ENCODE measurements around the gene DIP2C.
A peak's percentile ranks its signal among the peaks of the same experiment; 100 is the strongest.

The DIP2C gene

GRCh38 chr10:689121-689451 lies 382 bp downstream of the DIP2C start:
- DNase-seq (ENCODE audit: low read depth) = no peak
- no peak for TF ChIP-seq CTCF (IDR thresholded peaks at IDR 0.05; ENCODE audit: control insufficient read depth, extremely low read depth, insufficient read depth)
- H3K4me3 ChIP-seq (ENCODE audit: low read depth, low read length) = peak overlapping the region; percentile 73

- no peak for DNase-seq (ENCODE audit: low read depth)
- no peak for TF ChIP-seq CTCF (IDR thresholded peaks at IDR 0.05; ENCODE audit: control insufficient read depth, extremely low read depth, insufficient read depth)
- peak overlapping the region; percentile 73 for H3K4me3 ChIP-seq (ENCODE audit: low read depth, low read length)
Measured at GRCh38 chr10:688312-689120, 952 bp downstream of the DIP2C start.

- TF ChIP-seq CTCF (IDR thresholded peaks at IDR 0.05; ENCODE audit: control insufficient read depth, extremely low read depth, insufficient read depth) = no peak
- H3K4me3 ChIP-seq (ENCODE audit: low read depth, low read length) = peak overlapping the region; percentile 73
- DNase-seq (ENCODE audit: low read depth) = no peak
Measured at GRCh38 chr10:687583-688311, 1.7 kb downstream of the DIP2C start.

- H3K4me3 ChIP-seq (ENCODE audit: low read depth, low read length) = no peak overlapping the region
- TF ChIP-seq CTCF (IDR thresholded peaks at IDR 0.05; ENCODE audit: control insufficient read depth, extremely low read depth, insufficient read depth) = no peak
- no peak for DNase-seq (ENCODE audit: low read depth)
Measured at GRCh38 chr10:686155-686931, 3.1 kb downstream of the DIP2C start.

- no peak for TF ChIP-seq CTCF (IDR thresholded peaks at IDR 0.05; ENCODE audit: control insufficient read depth, extremely low read depth, insufficient read depth)
- DNase-seq (ENCODE audit: low read depth) = no peak
- no peak overlapping the region for H3K4me3 ChIP-seq (ENCODE audit: low read depth, low read length)
Measured at GRCh38 chr10:685613-686012, 3.9 kb downstream of the DIP2C start.

- no peak overlapping the region for H3K4me3 ChIP-seq (ENCODE audit: low read depth, low read length)
- no peak for DNase-seq (ENCODE audit: low read depth)
- TF ChIP-seq CTCF (IDR thresholded peaks at IDR 0.05; ENCODE audit: control insufficient read depth, extremely low read depth, insufficient read depth) = no peak
Measured at GRCh38 chr10:683448-684071, 5.9 kb downstream of the DIP2C start.
